HCT116 (cell line): ENCODE measurements around the gene CRLF1. TPM values are rescaled to one million over a fixed set of nuclear protein-coding genes. Genes with fewer than 3 reads are reported as not detected.
A peak's percentile ranks its signal among the peaks of the same experiment; 100 is the strongest.

Experiments
- ATAC-seq: fragments of 200-7000 bp; cut with Tn5 transposase; 2 replicates; pipeline ENCODE4 v1.9.1; 2020; ENCODE audit warnings: mild to moderate bottlenecking, moderate library complexity
- BruUV-seq: library from RNA; stranded (reverse); fragments of 400-500 nt; replicated peaks from 2 replicates; lab custom pipeline; 2021; lab: Mats Ljungman, UMichigan
- CTCF ChIA-PET: fragments of 300-600 bp; sonication (Branson Sonifier 250); formaldehyde crosslinking; loops from one replicate; lab custom pipeline; 2021; ENCODE audit warnings: antibody characterized with exemption; lab: Charles Lee
- POLR2A ChIA-PET: fragments of 300-600, 350-600 bp; sonication (Branson Sonifier 250); formaldehyde crosslinking; loops from one replicate; lab custom pipeline; 2021; ENCODE audit warnings: antibody characterized with exemption; lab: Charles Lee
- RAD21 ChIA-PET, 2 experiments: fragments of 300-600 bp; sonication (Branson Sonifier 250); formaldehyde crosslinking; loops; one replicate each; lab custom pipeline; 2023; ENCODE audit warnings: low total read pairs in 2 of 2; ENCODE audit not compliant: uncharacterized antibody in 2 of 2, unreplicated experiment in 2 of 2, low non-redundant PET in 1 of 2; lab: Charles Lee
- DNase-seq: peaks from one replicate; pipeline ENCODE4 v3.0.0-alpha.2; 2010; ENCODE audit warnings: low read depth, low spot score
- H2AFZ ChIP-seq: fragments of 200-600 bp; shearing (Covaris generic), sonication (generic); 2 replicates; pipeline ENCODE4 v1.6.1; 2017; ENCODE audit warnings: low read depth, mixed run types, mixed read lengths, antibody characterized with exemption, low read length; ENCODE audit not compliant: poor library complexity, severe bottlenecking
- H3K27ac ChIP-seq: 2 replicates; pipeline ENCODE4 v1.5.1; 2012; ENCODE audit warnings: low read depth, low read length
- H3K27me3 ChIP-seq: fragments of 200-600 bp; sonication (generic); 2 replicates; pipeline ENCODE4 v1.6.1; 2016; ENCODE audit warnings: mixed run types, low read length, mixed read lengths; ENCODE audit not compliant: insufficient read depth
- H3K36me3 ChIP-seq, 2 experiments: fragments of 200-500 bp in 1 of 2; fragments of 200-600 bp in 1 of 2; sonication (Bioruptor generic) in 1 of 2; sonication (generic) in 1 of 2; 2 replicates each; pipeline versions ENCODE4 v1.5.1 to v1.6.1; 2014 to 2016; ENCODE audit warnings: low read length in 2 of 2, inconsistent platforms in 1 of 2, mixed read lengths in 1 of 2, mixed run types in 1 of 2; ENCODE audit not compliant: insufficient read depth in 2 of 2, control insufficient read depth in 1 of 2
- H3K4me1 ChIP-seq, 2 experiments: fragments of 200-600 bp in 1 of 2; sonication (generic) in 1 of 2; 2 replicates each; pipeline versions ENCODE4 v1.5.1 to v1.6.1; 2012 to 2017; ENCODE audit warnings: low read length in 2 of 2, inconsistent platforms in 1 of 2, mild to moderate bottlenecking in 1 of 2, mixed read lengths in 1 of 2, mixed run types in 1 of 2, moderate library complexity in 1 of 2; ENCODE audit not compliant: insufficient read depth in 2 of 2, control insufficient read depth in 1 of 2
- H3K4me2 ChIP-seq: fragments of 200-600 bp; sonication (generic); 2 replicates; pipeline ENCODE4 v1.6.1; 2017; ENCODE audit warnings: mixed run types, low read length, mixed read lengths
- H3K4me3 ChIP-seq, 2 experiments: fragments of 200-600 bp in 1 of 2; sonication (generic) in 1 of 2; replicated peaks in 1 of 2; 2 replicates each; pipeline ENCODE4 v1.5.1; 2011 to 2016; ENCODE audit warnings: low read length in 2 of 2, control low read depth in 1 of 2, low read depth in 1 of 2, mild to moderate bottlenecking in 1 of 2, mixed read lengths in 1 of 2, mixed run types in 1 of 2
- H3K79me2 ChIP-seq: fragments of 200-600 bp; sonication (generic); 2 replicates; pipeline ENCODE4 v1.6.1; 2017; ENCODE audit warnings: mild to moderate bottlenecking, mixed run types, low read length, moderate library complexity, mixed read lengths; ENCODE audit not compliant: insufficient read depth
- H3K9ac ChIP-seq: fragments of 200-600 bp; sonication (generic); 2 replicates; pipeline ENCODE4 v1.6.1; 2016; ENCODE audit warnings: low read length, mixed read lengths
- H3K9me2 ChIP-seq: fragments of 200-600 bp; sonication (generic), shearing (Covaris generic); 2 replicates; pipeline ENCODE4 v1.6.1; 2017; ENCODE audit warnings: mixed run types, mild to moderate bottlenecking, moderate library complexity; ENCODE audit not compliant: insufficient read depth
- H3K9me3 ChIP-seq, 2 experiments: fragments of 200-500 bp in 1 of 2; fragments of 200-600 bp in 1 of 2; sonication (Bioruptor generic) in 1 of 2; sonication (generic) in 1 of 2; 2 replicates each; pipeline ENCODE4 v1.6.1; 2014 to 2017; ENCODE audit warnings: low read length in 2 of 2, mixed read lengths in 2 of 2, inconsistent platforms in 1 of 2, low read depth in 1 of 2, mild to moderate bottlenecking in 1 of 2, mixed run types in 1 of 2, moderate library complexity in 1 of 2; ENCODE audit not compliant: control insufficient read depth in 1 of 2, insufficient read depth in 1 of 2
- H4K20me1 ChIP-seq: fragments of 200-600 bp; sonication (generic), shearing (Covaris generic); 2 replicates; pipeline ENCODE4 v1.6.1; 2017; ENCODE audit warnings: mixed run types, mild to moderate bottlenecking, moderate library complexity; ENCODE audit not compliant: insufficient read depth
- CBX3 ChIP-seq: IDR thresholded peaks from 2 replicates; pipeline ENCODE4 v1.6.1; 2012; ENCODE audit warnings: low read depth
- CEBPB ChIP-seq: IDR thresholded peaks from 2 replicates; pipeline ENCODE4 v1.6.1; 2012; ENCODE audit warnings: low read depth
- CTCF ChIP-seq, 3 experiments: fragments of 200-600 bp in 1 of 3; sonication (generic) in 1 of 3; IDR thresholded peaks in 2 of 3; conservative IDR thresholded peaks in 1 of 3; 2 replicates each; pipeline ENCODE4 v1.5.1; 2012 to 2017; ENCODE audit warnings: low read depth in 2 of 3, low read length in 2 of 3, antibody characterized with exemption in 1 of 3, borderline replicate concordance in 1 of 3, control low read depth in 1 of 3, mild to moderate bottlenecking in 1 of 3, mixed read lengths in 1 of 3, mixed run types in 1 of 3, moderate library complexity in 1 of 3; ENCODE audit not compliant: insufficient read depth in 1 of 3
- ELF1 ChIP-seq: IDR thresholded peaks from 2 replicates; pipeline ENCODE4 v1.6.1; 2012; ENCODE audit warnings: low read depth, borderline replicate concordance
- FOSL1 ChIP-seq: IDR thresholded peaks from 2 replicates; pipeline ENCODE4 v1.6.1; 2012; ENCODE audit warnings: low read depth
- POLR2A ChIP-seq: IDR thresholded peaks from 2 replicates; pipeline ENCODE4 v1.7.0; 2011; ENCODE audit warnings: borderline replicate concordance; ENCODE audit not compliant: insufficient read depth, insufficient read length; ENCODE audit errors: extremely low read depth
- SP1 ChIP-seq: IDR thresholded peaks from 2 replicates; pipeline ENCODE4 v1.6.1; 2012; ENCODE audit warnings: low read depth
- TCF7L2 ChIP-seq: IDR thresholded peaks from 2 replicates; pipeline ENCODE4 v1.7.0; 2011; ENCODE audit warnings: borderline replicate concordance, inconsistent platforms; ENCODE audit not compliant: insufficient read depth, insufficient read length; ENCODE audit errors: extremely low read depth
- YY1 ChIP-seq: IDR thresholded peaks from 2 replicates; pipeline ENCODE4 v1.6.1; 2011; ENCODE audit warnings: low read length, low read depth, moderate library complexity, mild to moderate bottlenecking; ENCODE audit not compliant: insufficient replicate concordance; ENCODE audit errors: extremely low read depth
- ZBTB33 ChIP-seq: IDR thresholded peaks from 2 replicates; pipeline ENCODE4 v1.6.1; 2011; ENCODE audit warnings: mild to moderate bottlenecking, low read length, moderate library complexity; ENCODE audit not compliant: insufficient replicate concordance; ENCODE audit errors: extremely low read depth
- ZFX ChIP-seq: fragments of 450-650 bp; IDR thresholded peaks from 2 replicates; pipeline ENCODE4 v1.6.1; 2017
- intact Hi-C: fragments of 100-400 bp; cut with micrococcal nuclease; formaldehyde crosslinking; loops from 2 replicates; pipeline ENCODE4 v1.10.0; 2022
- total RNA-seq: library from RNA; stranded (reverse); gene quantifications from one replicate; pipeline ENCODE4 v1.2.1, GENCODE V29; 2021; ENCODE audit not compliant: unreplicated experiment

Gene CRLF1
- total RNA-seq, 1 experiment from 2014 or later: 43.0 TPM

- H3K36me3 ChIP-seq: no peaks in the 10 kb centered on the region
- H3K27me3 ChIP-seq: no peaks in the 10 kb centered on the region
- BruUV-seq: TSS peak; percentile 42
- H3K27ac ChIP-seq: peak overlapping the region; percentile 82
- no peaks in the 10 kb centered on the region for H3K9me3 ChIP-seq
- intact Hi-C loops: loop anchor here (2.0 to 5.0 kb wide), 2 partner anchors 46 to 115 kb away; partner anchors contain the start of gene ELL
- peak overlapping the region; percentile 98 for H3K9ac ChIP-seq
- H3K79me2 ChIP-seq: peaks cover 36% of the 10 kb centered on the region
- DNase-seq: peak; percentile 32
- H3K4me3 ChIP-seq: peak overlapping the region; percentile 92 to 98
- H2AFZ ChIP-seq: no peak overlapping the region
- H3K4me2 ChIP-seq: peak overlapping the region; percentile 99
- POLR2A ChIA-PET: interaction anchor here (1.1 kb wide), 1 partner anchor 48 kb away, joined by 3 read pairs; no protein-coding TSS in a partner anchor
- peaks cover 9 to 27% of the 10 kb centered on the region in 2 experiments for H3K4me1 ChIP-seq
- H3K9me2 ChIP-seq: no peaks in the 10 kb centered on the region
- no peaks in the 10 kb centered on the region for H4K20me1 ChIP-seq
- ATAC-seq: 0 out of 2 replicates have a peak, but pooled peaks have one; percentile 21
- TF ChIP-seq CEBPB (no peak), ZFX (no peak), CTCF (IDR thresholded peaks at IDR 0.05 in 2 of 3, conservative IDR thresholded peaks at IDR 0.05 in 1 of 3; ENCODE audit: borderline replicate concordance in 1 of 3, insufficient read depth in 1 of 3, low read depth in 2 of 3, low read length in 2 of 3) (no peak), ZBTB33 (no peak), FOSL1 (no peak), YY1 (no peak), TCF7L2 (no peak), POLR2A (no peak), SP1 (no peak), CBX3 (no peak), ELF1 (no peak)
- TF ChIP-seq, all 23 proteins: peak for 0
- ChIA-PET CTCF (no interaction called here), RAD21 (interaction anchor here in 1 of 2 experiments (0.6 kb wide), 1 partner anchor 329 kb away, joined by 4 read pairs; no protein-coding TSS in a partner anchor)
Observed at GRCh38 chr19:18637673-18638630, 31.4 kb upstream of the CRLF1 start.
